HCT116 (cell line): ENCODE results near the gene GPHA2.

Experiments used
- CEBPB ChIP-seq: IDR thresholded peaks from 2 replicates; pipeline ENCODE4 v1.6.1; 2012; ENCODE audit warnings: low read depth
- CTCF ChIP-seq, 3 experiments: fragments of 200-600 bp in 1 of 3; sonication (generic) in 1 of 3; IDR thresholded peaks in 2 of 3; conservative IDR thresholded peaks in 1 of 3; 2 replicates each; pipeline ENCODE4 v1.5.1; 2012 to 2017; ENCODE audit warnings: low read depth in 2 of 3, low read length in 2 of 3, antibody characterized with exemption in 1 of 3, borderline replicate concordance in 1 of 3, control low read depth in 1 of 3, mild to moderate bottlenecking in 1 of 3, mixed read lengths in 1 of 3, mixed run types in 1 of 3, moderate library complexity in 1 of 3; ENCODE audit not compliant: insufficient read depth in 1 of 3
- JUND ChIP-seq: IDR thresholded peaks from 2 replicates; pipeline ENCODE4 v1.6.1; 2012
- TCF7L2 ChIP-seq: IDR thresholded peaks from 2 replicates; pipeline ENCODE4 v1.7.0; 2011; ENCODE audit warnings: borderline replicate concordance, inconsistent platforms; ENCODE audit not compliant: insufficient read depth, insufficient read length; ENCODE audit errors: extremely low read depth
- ZNF274 ChIP-seq: fragments of 200-500 bp; sonication (Bioruptor generic); IDR thresholded peaks from 2 replicates; pipeline ENCODE4 v1.6.1; 2014; ENCODE audit warnings: mild to moderate bottlenecking, low read depth, low read length, inconsistent platforms

DNA sequence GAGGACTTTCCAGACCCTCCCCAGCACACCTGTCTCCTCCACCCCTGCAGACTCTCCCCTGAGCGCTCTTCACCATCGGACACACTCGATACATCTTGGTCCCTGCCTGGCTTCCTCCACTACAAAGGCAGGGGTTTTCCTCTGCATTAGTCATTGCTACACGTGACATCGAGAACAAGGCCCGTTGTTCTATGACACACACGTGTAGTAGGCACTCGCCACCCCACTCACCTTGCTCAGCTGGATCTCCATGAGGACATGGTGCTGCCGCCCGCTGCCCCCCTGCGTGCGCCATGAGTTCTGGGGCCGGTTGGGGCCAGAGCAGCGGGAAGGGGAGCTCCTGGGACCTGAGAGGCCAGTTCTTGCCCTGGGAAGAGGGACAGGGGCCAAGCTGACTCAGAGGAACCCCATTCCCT is 35.4 kb downstream of the GPHA2 start:
- TF ChIP-seq TCF7L2 (no peak), CEBPB (no peak), ZNF274 (no peak), JUND (no peak), CTCF (IDR thresholded peaks at IDR 0.05 in 2 of 3, conservative IDR thresholded peaks at IDR 0.05 in 1 of 3; ENCODE audit: borderline replicate concordance in 1 of 3, insufficient read depth in 1 of 3, low read depth in 2 of 3, low read length in 2 of 3) (no peak)
